Measurements from ENCODE around the gene CUL2.

DNA sequence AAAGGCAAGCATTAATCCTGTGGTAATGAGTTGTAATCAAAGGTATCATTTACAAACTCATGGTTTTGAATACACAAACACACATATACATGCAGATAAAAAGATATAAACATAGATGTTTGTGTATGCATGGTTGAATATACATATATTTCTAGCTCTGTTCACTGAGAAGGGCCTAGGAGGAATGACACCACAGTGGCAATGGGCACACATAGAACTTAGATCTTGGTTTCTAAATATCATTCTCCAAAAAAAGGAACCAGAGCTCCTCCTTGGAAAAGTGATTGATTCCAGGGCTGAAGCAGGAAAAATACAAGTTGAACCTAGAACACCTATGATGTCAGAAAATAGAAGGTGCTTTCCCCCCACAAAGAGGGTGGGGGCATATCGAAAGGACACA, 6.9 kb downstream of the CUL2 start:
- TF ChIP-seq CTCF (IDR thresholded peaks at IDR 0.05): no peak
- no peak for TF ChIP-seq POLR2A (IDR thresholded peaks at IDR 0.05)
- TF ChIP-seq EP300 (IDR thresholded peaks at IDR 0.05): no peak
- no peak for TF ChIP-seq POLR2AphosphoS5 (IDR thresholded peaks at IDR 0.05)
